GM21367 (cell line): ENCODE data around the gene MRNIP.
A peak's percentile ranks its signal among the peaks of the same experiment; 100 is the strongest.
"Not testable (repeated sequence)": the region's sequence is repeated elsewhere in the genome, so short reads cannot be mapped to it uniquely, and the experiment has no call there.

Experiments
- ATAC-seq: cut with Tn5 transposase; IDR thresholded peaks from one replicate; pipeline ENCODE4 v1.9.1; 2021; ENCODE audit not compliant: unreplicated experiment

MRNIP gene

GRCh38 chr5:179840766-179841165 is 17.9 kb downstream of the MRNIP start:
- ATAC-seq, result no peak

GRCh38 chr5:179840321-179840720 is 18.3 kb downstream of the MRNIP start:
- no peak for ATAC-seq

DNA sequence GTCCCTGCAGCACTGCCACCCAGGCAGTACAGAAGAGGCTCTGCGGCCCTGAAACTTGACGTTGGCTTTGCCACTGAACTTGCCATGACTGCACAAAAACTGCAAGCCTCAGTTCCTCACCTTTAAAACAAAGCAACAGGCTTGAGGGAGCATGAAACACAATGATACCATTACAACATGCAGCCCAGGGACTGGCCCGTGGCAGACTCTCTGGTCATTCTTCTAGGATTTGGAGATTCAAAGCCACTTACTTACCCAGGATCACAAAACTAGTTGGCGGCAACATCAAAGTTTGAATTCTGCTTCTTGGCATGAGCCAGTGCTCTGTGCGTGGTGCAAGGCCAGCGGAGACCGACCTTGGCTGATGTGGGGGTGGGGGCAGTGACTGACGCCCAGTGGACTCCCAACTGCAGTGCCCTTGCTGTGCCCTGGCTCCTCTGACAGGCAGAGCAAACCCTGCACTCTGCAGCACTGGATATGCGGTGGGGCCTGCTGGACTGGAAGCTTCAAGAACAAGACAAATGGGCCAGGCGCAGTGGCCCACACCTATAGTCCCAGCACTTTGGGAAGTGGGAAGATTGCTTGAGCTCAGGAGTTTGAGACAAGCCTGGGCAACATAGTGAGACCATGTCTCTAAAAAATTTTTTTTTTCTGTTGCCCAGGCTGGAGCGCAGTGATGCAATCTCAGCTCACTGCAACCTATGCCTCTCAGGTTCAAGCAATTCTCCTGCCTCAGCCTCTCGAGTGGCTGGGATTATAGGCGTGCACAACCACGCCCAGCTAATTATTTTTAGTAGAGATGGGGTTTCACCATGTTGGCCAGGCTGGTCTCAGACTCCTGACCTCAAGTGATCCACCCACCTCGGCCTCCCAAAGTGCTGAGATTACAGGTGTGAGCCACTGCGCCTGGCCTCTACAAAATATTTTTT is 19.0 kb downstream of the MRNIP start:
- ATAC-seq, result no peak

DNA sequence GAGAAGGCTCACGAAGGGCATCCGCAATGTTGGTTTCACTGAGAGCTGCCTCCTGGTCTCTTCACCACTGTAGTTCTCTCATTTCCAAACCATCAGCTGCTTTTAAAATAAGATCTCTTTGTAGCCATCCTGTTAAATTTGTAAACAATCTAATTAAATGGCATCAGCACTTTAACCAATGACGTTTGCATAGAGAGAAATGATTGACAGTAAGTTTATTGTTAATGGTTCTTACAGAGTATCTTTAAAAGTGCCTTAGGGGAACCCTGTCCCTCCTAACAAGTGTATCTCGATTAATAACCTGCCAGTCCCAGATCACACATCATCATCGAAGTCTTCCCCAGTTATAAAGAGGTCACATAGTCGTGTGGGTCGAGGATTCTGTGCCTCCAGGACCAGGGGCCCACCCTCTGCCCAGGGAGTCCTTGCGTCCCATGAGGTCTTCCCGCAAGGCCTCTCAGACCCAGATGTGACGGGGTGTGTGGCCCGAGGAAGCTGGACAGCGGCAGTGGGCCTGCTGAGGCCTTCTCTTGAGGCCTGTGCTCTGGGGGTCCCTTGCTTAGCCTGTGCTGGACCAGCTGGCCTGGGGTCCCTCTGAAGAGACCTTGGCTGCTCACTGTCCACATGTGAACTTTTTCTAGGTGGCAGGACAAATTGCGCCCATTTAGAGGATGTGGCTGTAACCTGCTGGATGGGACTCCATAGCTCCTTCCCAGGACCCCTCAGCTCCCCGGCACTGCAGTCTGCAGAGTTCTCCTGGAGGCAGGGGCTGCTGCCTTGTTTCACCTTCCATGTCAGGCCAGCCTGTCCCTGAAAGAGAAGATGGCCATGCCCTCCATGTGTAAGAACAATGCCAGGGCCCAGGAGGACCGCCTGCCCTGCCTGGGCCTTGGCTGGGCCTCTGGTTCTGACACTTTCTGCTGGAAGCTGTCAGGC is 21.3 kb downstream of the MRNIP start:
- ATAC-seq, result no peak

DNA sequence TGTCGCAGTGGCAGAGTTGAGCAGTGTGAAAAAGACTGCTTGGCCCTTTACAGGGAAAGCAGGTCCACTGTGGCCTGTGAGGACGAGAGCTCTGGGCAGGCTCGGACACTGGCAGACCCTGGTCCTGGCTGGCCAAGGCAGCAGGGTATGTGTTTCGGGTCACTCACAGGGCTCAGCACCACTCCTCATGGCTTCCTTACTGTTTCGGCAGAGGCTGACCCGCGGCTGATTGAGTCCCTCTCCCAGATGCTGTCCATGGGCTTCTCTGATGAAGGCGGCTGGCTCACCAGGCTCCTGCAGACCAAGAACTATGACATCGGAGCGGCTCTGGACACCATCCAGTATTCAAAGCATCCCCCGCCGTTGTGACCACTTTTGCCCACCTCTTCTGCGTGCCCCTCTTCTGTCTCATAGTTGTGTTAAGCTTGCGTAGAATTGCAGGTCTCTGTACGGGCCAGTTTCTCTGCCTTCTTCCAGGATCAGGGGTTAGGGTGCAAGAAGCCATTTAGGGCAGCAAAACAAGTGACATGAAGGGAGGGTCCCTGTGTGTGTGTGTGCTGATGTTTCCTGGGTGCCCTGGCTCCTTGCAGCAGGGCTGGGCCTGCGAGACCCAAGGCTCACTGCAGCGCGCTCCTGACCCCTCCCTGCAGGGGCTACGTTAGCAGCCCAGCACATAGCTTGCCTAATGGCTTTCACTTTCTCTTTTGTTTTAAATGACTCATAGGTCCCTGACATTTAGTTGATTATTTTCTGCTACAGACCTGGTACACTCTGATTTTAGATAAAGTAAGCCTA is 22.2 kb downstream of the MRNIP start:
- ATAC-seq, result peak; percentile 61

- ATAC-seq, result not testable (repeated sequence)
These were observed 23.7 kb downstream of the MRNIP start for GRCh38 chr5:179834871-179835270.

- no peak for ATAC-seq
These were observed 24.5 kb downstream of the MRNIP start for GRCh38 chr5:179834120-179834519.

GRCh38 chr5:179833709-179834070 is 24.9 kb downstream of the MRNIP start:
- ATAC-seq, result no peak

DNA sequence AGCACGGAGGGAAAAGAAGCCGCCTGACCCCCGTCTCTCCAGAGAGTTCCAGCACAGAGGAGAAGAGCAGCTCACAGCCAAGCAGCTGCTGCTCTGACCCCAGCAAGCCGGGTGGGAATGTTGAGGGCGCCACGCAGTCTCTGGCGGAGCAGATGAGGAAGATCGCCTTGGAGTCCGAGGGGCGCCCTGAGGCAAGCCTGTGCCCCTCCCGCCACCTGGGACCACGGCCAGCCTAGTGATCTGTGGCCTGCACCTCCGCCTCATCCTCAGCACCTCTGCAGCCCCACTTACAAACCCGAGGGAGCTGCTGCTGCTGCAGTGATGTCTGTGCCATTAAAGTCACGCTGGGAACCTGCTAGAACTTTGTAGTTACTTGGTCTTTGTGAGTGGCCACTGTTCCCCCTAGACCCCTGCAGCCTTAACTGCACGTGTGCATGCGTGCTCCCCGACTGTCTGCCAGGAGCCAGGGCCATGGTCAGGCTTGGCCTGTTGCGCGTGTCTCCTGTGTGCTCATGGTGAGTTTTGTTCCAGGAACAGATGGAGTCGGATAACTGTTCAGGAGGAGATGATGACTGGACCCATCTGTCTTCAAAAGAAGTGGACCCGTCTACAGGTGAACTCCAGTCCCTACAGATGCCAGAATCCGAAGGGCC is 25.4 kb downstream of the MRNIP start:
- ATAC-seq, result no peak

GRCh38 chr5:179832039-179832745 is 26.4 kb downstream of the MRNIP start:
- no peak for ATAC-seq

GRCh38 chr5:179830818-179831468 is 27.7 kb downstream of the MRNIP start:
- ATAC-seq, result no peak

- ATAC-seq, result no peak
These were observed 28.7 kb downstream of the MRNIP start for GRCh38 chr5:179829732-179830435.

DNA sequence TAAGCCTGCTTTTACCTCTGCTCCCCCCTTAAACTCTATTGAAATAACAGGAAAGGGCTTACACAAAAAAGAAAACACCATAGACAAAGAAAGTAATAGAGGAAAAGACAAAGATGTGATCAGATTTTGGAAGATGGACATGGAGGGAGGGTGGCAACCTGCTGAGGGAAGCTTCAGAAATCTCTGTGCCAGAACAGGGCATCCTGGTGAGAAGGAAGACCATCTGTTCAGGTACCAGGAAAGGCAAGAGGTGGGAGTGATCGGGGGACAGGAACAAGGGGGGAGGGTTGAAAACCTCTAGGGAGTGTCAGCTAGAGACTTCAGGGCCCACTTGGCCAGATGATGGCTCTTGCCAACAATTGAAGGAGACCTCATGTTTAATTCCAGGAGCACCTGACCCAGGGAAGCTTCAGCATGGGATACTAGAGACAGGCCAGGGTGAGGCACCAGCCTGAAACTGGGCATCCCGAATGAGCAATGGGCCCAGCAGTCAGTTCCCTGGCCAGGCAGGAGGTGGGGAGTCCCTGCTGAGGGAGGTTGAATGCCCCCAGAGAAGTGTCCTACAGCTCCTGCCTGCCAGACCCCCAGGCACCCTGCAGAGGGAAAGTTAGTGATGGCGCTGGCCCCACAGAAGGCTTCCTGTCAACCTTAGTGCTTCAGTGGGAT is 29.7 kb downstream of the MRNIP start:
- ATAC-seq, result no peak

DNA sequence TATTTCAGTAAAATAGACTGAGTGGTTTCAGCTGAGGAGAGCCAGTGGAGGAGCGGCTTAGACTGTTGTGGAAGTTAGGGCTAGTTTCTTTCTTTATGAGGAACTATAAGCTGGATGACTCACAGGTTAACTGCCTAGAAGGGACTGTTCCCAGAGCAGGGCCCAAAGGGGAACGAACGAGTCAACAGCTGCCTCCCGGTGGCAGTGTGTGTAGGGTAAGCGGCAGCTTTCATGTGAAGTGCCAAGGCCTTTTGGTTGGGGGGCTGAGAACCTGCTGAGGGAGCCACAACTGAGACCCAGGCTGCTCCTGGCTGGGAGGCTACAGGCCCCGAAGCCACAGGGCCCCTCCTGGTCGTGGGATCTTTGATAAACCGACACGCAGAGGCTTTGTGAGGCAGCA is 30.9 kb downstream of the MRNIP start:
- no peak for ATAC-seq

- no peak for ATAC-seq
These were observed 32.9 kb downstream of the MRNIP start for GRCh38 chr5:179825655-179826182.

- no peak for ATAC-seq
These were observed 33.9 kb downstream of the MRNIP start for GRCh38 chr5:179824745-179825112.

DNA sequence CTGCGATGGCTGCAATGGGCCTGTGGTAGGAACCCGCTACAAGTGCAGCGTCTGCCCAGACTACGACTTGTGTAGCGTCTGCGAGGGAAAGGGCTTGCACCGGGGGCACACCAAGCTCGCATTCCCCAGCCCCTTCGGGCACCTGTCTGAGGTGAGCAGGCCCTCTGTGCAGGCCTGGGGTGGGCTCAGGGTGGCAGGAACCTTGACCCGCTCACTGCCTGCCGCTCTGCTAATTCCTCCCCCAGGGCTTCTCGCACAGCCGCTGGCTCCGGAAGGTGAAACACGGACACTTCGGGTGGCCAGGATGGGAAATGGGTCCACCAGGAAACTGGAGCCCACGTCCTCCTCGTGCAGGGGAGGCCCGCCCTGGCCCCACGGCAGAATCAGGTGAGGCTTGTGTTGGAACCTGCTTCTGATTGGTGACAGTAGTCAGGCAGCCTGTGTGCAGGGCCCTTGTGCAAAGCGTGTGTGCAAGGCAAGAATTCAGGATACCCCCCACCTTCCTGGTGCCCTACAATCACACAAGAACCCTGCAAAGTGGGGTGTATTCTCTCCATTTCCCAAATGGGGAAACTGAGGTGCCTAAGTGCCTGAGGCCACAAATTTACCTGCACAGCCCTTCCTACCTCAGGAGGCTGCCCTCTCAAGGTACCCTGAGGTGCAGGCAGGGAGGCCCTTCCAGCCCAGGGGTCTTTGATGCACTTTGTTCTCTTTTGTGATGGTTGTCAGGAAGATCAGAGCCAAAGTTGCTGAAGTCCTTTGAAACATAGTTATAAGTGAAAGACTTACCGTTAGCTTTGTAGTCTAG is 34.5 kb downstream of the MRNIP start:
- ATAC-seq, result no peak
